Astrocyte of the hippocampus (primary cell): ENCODE measurements around the gene CPM.
A peak's percentile ranks its signal among the peaks of the same experiment; 100 is the strongest.

Source experiments
- DNase-seq: peaks from one replicate; pipeline ENCODE4 v3.0.0; 2011; ENCODE audit warnings: low read depth, low spot score

Gene CPM

DNA sequence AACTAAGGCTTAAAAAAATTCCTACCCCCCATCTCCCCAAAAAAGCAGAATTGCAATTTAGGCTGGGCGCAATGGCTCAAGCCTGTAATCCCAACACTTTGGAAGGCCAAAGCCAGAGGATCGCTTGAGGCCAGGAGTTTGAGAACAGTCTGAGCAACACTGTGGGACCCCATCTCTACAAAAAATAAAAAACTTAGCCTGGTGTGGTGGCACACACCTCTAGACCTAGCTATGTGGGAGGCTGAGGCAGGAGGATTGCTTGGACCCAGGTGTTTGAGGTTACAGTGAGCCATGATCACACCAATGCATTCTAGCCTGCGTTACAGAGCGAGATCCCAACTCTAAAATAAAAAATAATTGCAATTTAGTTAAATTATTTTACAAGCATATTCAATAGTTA, 54.1 kb downstream of the CPM start:
- no peak for DNase-seq

GRCh38 chr12:68878283-68878682, 54.7 kb downstream of the CPM start:
- no peak for DNase-seq

GRCh38 chr12:68877583-68877982, 55.4 kb downstream of the CPM start:
- DNase-seq: no peak

DNA sequence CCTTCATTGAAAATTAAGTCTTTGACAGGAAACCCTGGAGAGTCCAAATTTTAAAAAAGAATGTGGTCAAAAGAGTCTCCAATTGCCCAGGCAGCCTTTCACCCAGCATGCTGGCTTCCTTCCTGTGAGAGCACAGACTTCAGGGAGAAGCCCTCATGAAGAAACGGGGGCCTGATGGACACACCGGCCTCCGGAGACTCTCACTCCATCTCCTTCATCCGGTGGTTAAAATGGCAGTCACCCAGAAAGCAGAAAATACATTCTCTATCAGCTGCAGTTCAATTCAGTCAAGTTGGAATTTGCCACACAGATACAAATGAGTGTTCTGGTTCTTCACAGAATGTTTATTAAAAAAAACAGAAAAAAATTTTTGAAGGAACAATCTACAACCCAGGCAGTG, 56.5 kb downstream of the CPM start:
- peak; percentile 43 for DNase-seq

DNA sequence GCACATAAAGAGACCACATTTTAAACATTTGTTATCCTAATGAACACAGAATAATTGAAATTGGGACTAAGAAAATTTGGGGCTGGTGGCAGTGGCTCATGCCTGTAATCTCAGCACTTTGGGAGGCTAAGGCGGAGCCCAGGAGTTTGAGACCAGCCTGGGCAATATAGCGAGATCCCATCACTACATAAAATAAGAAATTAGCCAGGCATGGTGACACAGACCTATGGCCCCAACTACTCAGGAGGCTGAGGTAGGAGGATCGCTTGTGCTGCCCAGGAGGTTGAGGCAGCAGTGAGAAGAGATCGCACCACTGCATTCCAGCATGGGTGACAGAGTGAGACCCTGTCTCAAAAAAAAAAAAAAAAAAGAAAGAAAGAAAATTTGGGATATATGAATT, 59.7 kb downstream of the CPM start:
- DNase-seq: no peak

- DNase-seq: peak; percentile 33
These were observed 61.0 kb downstream of the CPM start for GRCh38 chr12:68871921-68872320.

DNA sequence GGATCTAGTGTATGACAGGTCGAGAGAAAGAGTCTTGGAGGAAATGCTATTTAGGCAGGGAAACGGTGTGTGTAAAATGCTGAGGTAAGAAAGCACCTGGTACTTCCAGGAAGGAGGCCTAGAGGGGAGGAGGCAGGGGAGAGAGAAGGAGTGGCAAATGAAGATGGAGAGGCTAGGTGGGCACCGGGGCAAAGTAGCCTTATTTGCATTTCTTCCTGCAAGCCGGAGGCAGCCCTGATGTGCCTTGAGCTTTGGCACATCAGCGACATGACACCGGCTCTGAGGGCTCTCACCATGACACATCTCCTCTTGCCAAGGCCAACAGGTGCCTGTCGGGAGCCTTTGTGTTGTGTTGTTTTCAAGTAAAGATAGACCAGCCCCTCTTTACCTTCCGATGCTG, 61.6 kb downstream of the CPM start:
- DNase-seq: no peak

DNA sequence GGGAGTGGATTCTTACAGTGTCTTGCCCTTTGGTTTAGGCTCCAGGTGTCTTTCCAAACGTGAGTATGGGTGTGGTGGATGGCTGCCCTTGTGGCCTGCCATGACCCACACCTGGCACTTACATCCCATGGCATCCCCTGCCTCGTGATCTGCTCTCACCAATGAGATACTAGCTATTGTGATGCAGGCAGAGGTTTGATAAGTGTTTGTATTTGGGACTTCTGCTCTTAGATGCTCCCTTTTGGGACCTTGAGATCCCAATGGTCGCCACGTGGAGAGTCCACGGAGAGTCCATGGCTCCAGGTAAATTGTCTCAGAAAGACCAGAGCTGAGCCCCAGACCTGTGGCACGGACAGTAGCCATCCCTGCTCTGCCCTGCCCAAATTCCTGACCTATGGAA, 62.5 kb downstream of the CPM start:
- DNase-seq: no peak

GRCh38 chr12:68870011-68870410, 63.0 kb downstream of the CPM start:
- no peak for DNase-seq

GRCh38 chr12:68868043-68868790, 64.8 kb downstream of the CPM start:
- peak; percentile 38 for DNase-seq

GRCh38 chr12:68867606-68868005, 65.4 kb downstream of the CPM start:
- no peak for DNase-seq

DNA sequence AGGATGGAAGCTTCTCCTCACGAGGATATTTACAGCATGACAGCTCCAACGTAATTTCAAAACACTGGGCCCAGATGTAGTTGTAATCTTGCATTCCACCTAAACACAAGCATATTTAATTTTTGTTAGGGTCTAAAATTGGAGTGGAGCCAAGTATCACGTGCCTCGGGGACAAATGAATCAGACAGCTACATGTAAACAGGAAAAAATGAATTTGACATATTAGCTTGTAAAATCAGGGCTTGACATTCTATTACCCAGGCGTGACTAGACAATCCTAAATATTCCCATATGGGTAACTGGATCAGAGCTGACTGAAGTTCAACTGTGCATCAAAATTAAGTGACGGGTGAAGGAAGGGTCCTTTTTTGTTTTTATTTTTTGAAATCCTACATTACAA, 66.0 kb downstream of the CPM start:
- DNase-seq: no peak

GRCh38 chr12:68865399-68866164, 67.4 kb downstream of the CPM start:
- DNase-seq: peak; percentile 60

GRCh38 chr12:68864604-68865003, 68.4 kb downstream of the CPM start:
- DNase-seq: no peak

DNA sequence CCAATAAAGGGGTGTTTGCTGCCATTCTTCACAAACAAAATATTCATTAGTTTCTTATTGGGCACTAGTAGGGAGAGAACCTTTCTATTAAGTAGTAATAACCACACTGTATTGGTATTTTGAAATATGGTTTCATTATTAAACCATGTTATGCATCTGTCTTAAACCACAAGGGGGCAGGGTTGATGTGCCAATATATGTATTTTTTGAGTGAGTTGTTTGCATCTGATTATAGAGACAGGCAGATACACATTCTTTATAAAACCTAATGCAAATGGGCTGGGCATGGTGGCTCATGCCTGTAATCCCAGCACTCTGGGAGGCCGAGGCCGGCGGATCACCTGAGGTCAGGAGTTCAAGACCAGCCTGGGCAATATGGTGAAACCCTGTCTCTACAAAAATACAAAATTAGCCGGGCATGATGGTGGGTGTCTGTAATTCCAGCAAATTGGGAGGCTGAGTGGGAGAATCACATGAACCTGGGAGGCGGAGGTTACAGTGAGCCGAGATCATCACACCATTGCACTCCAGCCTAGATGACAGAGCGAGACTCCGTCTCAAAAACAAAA, 69.0 kb downstream of the CPM start:
- peak; percentile 60 for DNase-seq

- no peak for DNase-seq
These were observed 69.7 kb downstream of the CPM start for GRCh38 chr12:68863109-68863770.

DNA sequence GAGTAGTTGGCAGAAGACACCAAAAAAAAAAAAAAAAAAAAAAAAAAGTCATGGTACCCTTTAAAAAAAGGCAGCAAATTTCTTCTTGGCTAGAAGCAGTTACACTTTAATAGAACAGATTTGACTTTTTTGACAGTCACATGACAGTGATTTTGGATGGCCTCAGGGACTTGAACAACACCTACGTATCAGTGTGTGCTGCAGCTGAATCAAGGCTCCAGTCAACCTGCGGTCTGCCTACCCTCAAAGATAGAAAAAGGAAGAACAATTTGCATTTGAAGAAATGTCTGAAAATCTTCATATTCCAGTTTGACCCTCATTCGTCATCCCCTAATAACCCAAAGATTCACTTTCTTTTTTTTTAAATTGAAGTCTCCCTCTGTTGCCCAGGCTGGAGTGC, 71.1 kb downstream of the CPM start:
- DNase-seq: no peak

- peak; percentile 36 for DNase-seq
These were observed 76.5 kb downstream of the CPM start for GRCh38 chr12:68856510-68856909.

- DNase-seq: no peak
These were observed 77.2 kb downstream of the CPM start for GRCh38 chr12:68855771-68856170.

DNA sequence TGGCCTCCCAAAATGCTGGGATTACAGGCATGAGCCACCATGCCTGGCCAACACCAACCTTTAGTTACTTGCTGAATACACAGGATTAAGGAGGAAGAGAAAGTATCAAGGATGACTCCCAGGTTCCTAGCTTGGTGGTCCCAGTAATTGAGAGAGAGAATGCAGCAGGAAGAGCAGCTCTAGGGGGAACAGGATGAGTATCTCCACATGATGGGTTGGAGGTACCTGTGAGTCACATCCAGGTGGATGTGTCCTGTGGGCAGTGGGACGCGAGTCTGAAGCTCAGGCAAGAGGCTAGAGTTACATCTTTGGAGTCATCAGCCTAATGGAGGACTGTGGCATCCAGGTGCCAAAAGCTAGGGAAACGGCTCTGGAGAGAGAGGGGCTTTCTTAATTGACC, 77.9 kb downstream of the CPM start:
- DNase-seq: no peak

- no peak for DNase-seq
These were observed 78.4 kb downstream of the CPM start for GRCh38 chr12:68854554-68854953.

DNA sequence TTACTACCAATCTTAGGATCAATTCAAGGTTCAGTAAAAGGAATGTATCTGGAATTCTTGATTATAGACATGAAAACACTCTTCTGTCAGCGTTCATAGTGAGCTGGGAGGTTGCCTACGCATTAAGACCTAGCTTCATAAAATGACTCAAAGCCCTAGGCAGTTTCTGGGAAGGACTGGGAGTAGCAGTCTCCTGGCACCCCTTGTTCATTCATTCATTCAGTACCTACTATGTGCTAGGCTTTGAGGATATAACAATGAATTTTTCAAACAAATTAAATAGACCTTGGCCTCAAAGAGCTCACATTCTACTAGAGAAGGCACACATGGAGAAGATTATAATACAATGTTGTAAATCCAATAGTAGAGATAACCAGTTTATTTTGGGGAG, 78.9 kb downstream of the CPM start:
- DNase-seq: no peak
